ENCODE data around the gene FMOD.
"Not testable (repeated sequence)": the region's sequence is repeated elsewhere in the genome, so short reads cannot be mapped to it uniquely, and the experiment has no call there.

Gene FMOD

GRCh38 chr1:203316626-203317093, 34.3 kb downstream of the FMOD start:
- peaks cover 72% of the 10 kb centered on the region for H3K4me1 ChIP-seq (ENCODE audit: low read depth, poor library complexity, severe bottlenecking)
- no peaks in the 10 kb centered on the region for H3K27me3 ChIP-seq (ENCODE audit: insufficient read depth, low read depth)
- H3K9ac ChIP-seq: no peak overlapping the region
- H3K4me3 ChIP-seq (IDR thresholded peaks at IDR 0.05; ENCODE audit: insufficient read depth, low read depth, low read length): no peak overlapping the region
- H3K36me3 ChIP-seq (ENCODE audit: insufficient read depth): no peaks in the 10 kb centered on the region
- no peaks in the 10 kb centered on the region for H4K20me1 ChIP-seq (ENCODE audit: insufficient read depth)
- H3K27ac ChIP-seq: no peak overlapping the region
- H2AFZ ChIP-seq (ENCODE audit: low read depth): no peak overlapping the region
- no peak overlapping the region; the same call in 1 of the 2 replicates for H3K4me2 ChIP-seq
- H3K79me2 ChIP-seq (ENCODE audit: insufficient read depth, low read depth): peaks cover 10% of the 10 kb centered on the region; the same call in 1 of the 2 replicates
- TF ChIP-seq CTCF (conservative IDR thresholded peaks at IDR 0.05; ENCODE audit: low read depth, low read length): no peak

DNA sequence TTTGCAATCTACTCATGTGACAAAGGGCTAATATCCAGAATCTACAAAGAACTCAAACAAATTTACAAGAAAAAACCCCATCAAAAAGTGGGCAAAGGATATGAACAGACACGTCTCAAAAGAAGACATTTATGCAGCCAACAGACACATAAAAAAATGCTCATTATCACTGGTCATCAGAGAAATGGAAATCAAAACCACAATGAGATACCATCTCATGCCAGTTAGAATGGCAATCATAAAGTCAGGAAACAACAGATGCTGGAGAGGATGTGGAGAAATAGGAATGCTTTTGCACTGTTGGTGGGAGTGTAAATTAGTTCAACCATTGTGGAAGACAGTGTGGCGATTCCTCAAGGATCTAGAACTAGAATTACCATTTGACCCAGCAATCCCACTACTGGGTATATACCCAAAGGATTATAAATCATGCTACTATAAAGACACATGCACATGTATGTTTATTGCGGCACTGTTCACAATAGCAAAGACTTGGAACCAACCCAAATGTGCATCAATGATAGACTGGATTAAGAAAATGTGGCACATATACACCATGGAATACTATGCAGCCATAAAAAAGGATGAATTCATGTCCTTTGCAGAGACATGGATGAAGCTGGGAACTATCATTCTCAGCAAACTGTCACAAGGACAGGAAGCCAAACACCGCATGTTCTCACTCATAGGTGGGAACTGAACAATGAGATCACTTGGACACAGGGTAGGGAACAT, 36.7 kb downstream of the FMOD start:
- H4K20me1 ChIP-seq (ENCODE audit: insufficient read depth); H3K27ac ChIP-seq; H3K4me3 ChIP-seq (IDR thresholded peaks at IDR 0.05; ENCODE audit: insufficient read depth, low read depth, low read length); H3K36me3 ChIP-seq (ENCODE audit: insufficient read depth); H3K9ac ChIP-seq; H3K4me2 ChIP-seq; H3K27me3 ChIP-seq (ENCODE audit: insufficient read depth, low read depth); H2AFZ ChIP-seq (ENCODE audit: low read depth): not testable (repeated sequence)
- H3K4me1 ChIP-seq (ENCODE audit: low read depth, poor library complexity, severe bottlenecking): peaks cover 75% of the 10 kb centered on the region
- peaks cover 18% of the 10 kb centered on the region for H3K79me2 ChIP-seq (ENCODE audit: insufficient read depth, low read depth)

DNA sequence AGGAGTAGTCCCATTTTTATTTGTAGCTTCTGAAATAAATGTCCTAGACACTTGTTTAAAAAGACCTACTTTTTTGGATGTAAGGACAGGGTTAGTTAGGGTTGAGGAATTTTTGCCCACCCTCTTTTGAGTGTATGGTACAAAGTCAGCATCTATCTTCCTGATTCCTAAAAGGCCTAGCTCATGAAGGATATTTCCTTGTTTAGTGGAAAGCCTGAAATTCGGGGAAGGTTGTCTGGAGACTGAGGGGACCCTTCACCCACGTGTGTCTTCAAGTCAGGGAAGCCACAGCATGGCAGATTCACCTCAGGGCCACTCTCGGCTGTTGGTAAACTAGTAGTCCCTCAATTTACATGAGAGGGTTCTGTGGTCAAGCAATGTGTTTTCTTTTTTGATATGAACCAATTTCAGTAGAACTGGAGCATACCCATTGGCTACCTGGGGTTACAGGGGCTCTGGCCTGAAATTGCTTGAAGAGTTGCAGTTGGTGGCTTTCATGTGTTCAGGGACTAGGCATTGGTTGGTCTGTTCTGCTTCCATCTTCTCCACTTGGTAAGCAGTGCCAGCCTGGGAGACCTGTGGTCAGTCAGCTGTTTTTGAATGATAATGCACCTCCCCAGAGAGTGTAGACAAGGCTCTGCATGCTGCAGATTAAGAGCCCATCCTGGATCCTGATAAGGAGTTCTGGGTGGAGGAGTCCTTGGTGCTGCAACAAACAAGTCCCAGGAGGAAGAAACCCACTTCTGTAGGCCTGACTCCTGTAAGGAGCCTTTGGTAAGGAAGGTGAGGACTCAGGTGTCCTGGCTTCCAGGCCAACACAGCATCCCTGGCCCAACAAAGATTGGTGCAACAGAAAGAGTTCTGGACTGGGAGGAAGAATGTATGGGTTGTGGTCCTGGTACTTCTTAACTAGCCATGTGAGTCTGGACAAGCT, 39.3 kb downstream of the FMOD start:
- Histone ChIP-seq H3K4me2 (peak overlapping the region; percentile 100; the same call in 1 of the 2 replicates), H3K27ac (peak overlapping the region; percentile 60; the same call in 1 of the 2 replicates), H3K4me3 (IDR thresholded peaks at IDR 0.05; ENCODE audit: insufficient read depth, low read depth, low read length) (no peak overlapping the region), H2AFZ (ENCODE audit: low read depth) (no peak overlapping the region), H3K27me3 (ENCODE audit: insufficient read depth, low read depth) (no peaks in the 10 kb centered on the region), H3K9ac (no peak overlapping the region), H4K20me1 (ENCODE audit: insufficient read depth) (peaks cover 31% of the 10 kb centered on the region), H3K36me3 (ENCODE audit: insufficient read depth) (peaks cover 22% of the 10 kb centered on the region; the same call in 1 of the 2 replicates), H3K4me1 (ENCODE audit: low read depth, poor library complexity, severe bottlenecking) (peaks cover 72% of the 10 kb centered on the region), H3K79me2 (ENCODE audit: insufficient read depth, low read depth) (peaks cover 38% of the 10 kb centered on the region)
- TF ChIP-seq CTCF (conservative IDR thresholded peaks at IDR 0.05; ENCODE audit: low read depth, low read length): no peak

GRCh38 chr1:203308923-203309331, 42.0 kb downstream of the FMOD start:
- Histone ChIP-seq H3K79me2 (ENCODE audit: insufficient read depth, low read depth) (peaks cover 62% of the 10 kb centered on the region), H4K20me1 (ENCODE audit: insufficient read depth) (peaks cover 41% of the 10 kb centered on the region), H2AFZ (ENCODE audit: low read depth) (no peak overlapping the region), H3K36me3 (ENCODE audit: insufficient read depth) (peaks cover 30% of the 10 kb centered on the region; the same call in 1 of the 2 replicates), H3K27ac (peak overlapping the region; percentile 60), H3K27me3 (ENCODE audit: insufficient read depth, low read depth) (no peaks in the 10 kb centered on the region), H3K9ac (peak overlapping the region; percentile 87; the same call in 1 of the 2 replicates), H3K4me1 (ENCODE audit: low read depth, poor library complexity, severe bottlenecking) (peaks cover 65% of the 10 kb centered on the region), H3K4me3 (IDR thresholded peaks at IDR 0.05; ENCODE audit: insufficient read depth, low read depth, low read length) (no peak overlapping the region), H3K4me2 (peak overlapping the region; percentile 100)
- TF ChIP-seq CTCF (conservative IDR thresholded peaks at IDR 0.05; ENCODE audit: low read depth, low read length): no peak

Measured in KMS-11 (cell line).